CD4-positive, alpha-beta T cell treated with Interleukin-6 at 100 ng/mL for 8 hours (primary cell): ENCODE measurements around the gene BATF2.
"Not testable (repeated sequence)": the region's sequence is repeated elsewhere in the genome, so short reads cannot be mapped to it uniquely, and the experiment has no call there.

ENCODE experiments used
- DNase-seq: peaks from one replicate; pipeline ENCODE4 v3.0.0-alpha.2; 2020; ENCODE audit warnings: mixed read lengths, low spot score

Gene BATF2

GRCh38 chr11:64996710-64997380, at the start of gene BATF2:
Gene BATF2, minus strand, starts transcription at chr11:64996971. Its CDS starts 57 bp downstream, at chr11:64996914.
- no peak for DNase-seq

DNA sequence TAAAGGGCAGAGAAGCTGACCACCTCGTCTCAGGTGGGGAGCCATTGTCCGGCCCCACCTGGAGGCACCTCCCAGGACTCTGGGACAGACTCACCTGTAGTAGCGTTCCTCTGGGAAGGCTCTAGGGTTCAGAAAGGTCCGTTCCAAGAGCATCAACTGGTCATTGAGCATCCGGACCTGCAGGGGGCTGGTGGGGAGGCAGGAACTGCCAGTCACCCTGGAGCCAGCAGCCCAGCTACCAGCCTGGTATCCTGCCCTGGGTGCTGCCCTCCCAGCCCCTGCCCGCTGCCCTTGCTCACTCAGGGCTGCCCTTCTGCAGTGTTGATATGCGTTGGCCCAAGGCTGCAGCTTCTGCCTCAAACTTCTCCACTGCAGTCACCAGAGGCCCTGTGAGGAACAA, 49.0 kb upstream of the BATF2 start:
- DNase-seq, result no peak

GRCh38 chr11:65045061-65045460, 48.3 kb upstream of the BATF2 start:
- DNase-seq, result no peak

DNA sequence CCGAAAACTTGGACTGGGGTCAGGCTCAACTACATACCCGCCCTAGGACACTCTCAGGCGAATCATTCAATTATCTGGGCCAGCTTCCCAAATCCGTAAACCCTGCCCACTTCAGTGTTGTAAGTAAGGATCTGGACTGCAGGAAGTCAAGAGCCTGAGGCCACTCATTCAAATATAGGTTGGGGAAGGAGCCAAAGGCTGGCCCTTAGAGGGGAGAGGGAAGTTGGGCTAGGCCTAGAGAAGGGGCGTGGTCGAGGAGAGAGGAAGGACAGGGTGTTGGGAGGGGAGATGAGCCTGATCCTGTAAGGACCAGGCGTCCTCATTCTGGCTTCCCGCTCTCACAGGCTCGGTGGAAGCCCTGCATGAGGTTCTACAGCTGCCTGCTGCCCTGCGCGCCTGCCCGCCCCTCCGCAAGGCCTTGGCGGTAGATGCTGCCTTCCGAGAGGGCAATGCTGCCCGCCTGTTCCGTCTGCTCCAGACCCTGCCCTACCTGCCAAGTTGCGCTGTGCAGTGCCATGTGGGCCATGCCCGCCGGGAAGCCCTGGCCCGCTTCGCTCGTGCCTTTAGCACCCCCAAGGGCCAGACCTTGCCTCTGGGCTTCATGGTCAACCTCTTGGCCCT, 47.2 kb upstream of the BATF2 start:
- DNase-seq, result no peak

- DNase-seq, result no peak
Observed at GRCh38 chr11:65042891-65043290, 46.1 kb upstream of the BATF2 start.

- peak; percentile 87 for DNase-seq
Observed at GRCh38 chr11:65040847-65041622, 44.3 kb upstream of the BATF2 start, which contains the start of gene SAC3D1. Gene SAC3D1, plus strand, starts transcription at chr11:65041210. Its CDS starts 83 bp downstream, at chr11:65041293.

DNA sequence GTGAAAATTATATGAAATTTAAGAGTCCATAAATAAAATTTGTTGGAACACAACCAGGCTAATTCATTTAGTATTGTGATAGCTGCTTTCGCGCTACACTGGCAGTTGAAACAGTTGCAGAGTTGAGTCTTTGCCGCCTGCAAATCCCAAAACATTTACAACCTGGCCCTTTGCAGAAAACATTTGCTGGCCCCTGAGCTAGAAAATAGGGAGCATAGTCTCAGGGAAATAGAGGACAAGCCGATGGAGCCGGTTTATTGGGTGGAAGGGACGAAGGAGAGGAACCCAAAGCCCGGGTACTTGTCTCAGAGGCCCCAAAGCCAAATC, 43.7 kb upstream of the BATF2 start:
- DNase-seq, result no peak

GRCh38 chr11:65036931-65037330, 40.2 kb upstream of the BATF2 start:
- no peak for DNase-seq

DNA sequence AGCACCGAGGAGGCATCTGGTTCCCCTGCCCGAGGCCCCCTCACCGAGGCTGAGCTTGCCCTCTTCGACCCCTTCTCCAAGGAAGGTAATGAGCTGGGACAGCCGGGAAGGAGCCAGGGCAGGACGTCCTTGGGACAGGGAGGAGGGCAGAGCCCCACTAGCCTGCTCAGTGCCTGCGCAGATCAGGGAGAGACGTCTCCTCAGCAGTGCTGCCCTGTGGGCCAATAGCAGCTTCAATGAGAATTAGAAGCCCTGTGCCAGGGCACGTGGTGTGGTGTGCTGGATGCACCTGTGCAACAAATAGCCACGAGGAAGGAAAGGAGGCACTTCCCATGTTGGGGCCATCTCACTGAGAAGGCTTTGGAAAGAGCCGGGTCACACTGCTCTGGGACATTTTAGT, 38.8 kb upstream of the BATF2 start:
- DNase-seq, result no peak

- no peak for DNase-seq
Observed at GRCh38 chr11:65034423-65034822, 37.7 kb upstream of the BATF2 start.

DNA sequence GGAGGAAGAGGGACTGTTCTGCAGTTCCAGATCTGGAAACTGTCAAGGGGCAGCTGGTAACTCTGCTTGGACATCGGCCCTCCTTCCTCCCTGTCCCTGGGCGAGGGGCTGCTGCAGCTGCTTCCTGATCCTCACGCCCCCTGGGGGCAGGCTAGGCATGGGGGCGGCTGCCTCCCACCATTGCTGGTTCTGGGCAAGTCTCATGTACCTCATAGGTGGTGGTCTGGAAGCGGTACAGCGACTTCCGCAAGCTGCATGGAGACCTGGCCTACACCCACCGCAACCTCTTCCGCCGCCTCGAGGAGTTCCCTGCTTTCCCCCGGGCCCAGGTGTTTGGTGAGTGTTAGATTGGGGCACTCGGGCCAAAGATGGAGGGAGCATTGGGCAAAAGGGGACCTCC, 35.4 kb upstream of the BATF2 start:
- DNase-seq, result no peak

- DNase-seq, result peak; percentile 94
Observed at GRCh38 chr11:65027213-65028067, 30.7 kb upstream of the BATF2 start, which contains the start of gene SNX15. Gene SNX15, plus strand, starts transcription at chr11:65027439. Its CDS starts 99 bp downstream, at chr11:65027538.

DNA sequence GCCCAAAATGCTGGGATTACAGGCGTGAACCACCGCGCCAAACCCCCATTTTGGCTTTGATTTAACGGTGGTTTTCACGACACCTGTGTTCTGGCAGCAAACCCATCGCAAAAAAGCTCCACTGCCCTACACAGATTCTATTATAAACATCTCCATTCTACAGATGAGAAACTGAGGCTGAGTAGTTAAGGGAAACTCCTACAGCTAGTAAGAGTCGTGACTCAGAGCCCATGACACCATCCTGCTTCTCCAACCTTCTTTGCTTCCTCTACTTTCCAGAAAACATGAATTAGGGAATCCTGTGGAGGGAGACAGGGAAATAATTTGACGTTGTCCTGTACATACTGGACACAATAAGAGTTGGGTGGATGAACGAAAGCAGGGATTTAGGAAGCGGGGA, 30.0 kb upstream of the BATF2 start:
- DNase-seq, result no peak

DNA sequence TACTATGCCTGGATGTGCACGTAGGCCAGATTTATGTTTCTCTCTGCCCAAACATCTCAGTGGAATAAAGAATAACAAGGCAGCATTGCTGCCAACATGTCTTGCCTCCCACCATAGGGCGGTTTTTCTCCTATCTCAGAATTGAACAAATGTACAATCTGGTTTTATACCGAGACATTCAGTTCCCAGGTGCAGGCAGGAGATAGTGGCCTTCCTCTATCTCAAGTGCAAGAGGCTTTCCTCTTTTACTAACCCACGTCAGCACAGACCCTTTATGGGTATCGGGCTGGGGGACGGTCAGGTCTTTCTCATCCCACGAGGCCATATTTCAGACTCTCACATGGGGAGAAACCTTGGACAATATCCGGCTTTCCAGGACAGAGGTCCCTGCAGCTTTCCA, 26.7 kb upstream of the BATF2 start:
- not testable (repeated sequence) for DNase-seq

DNA sequence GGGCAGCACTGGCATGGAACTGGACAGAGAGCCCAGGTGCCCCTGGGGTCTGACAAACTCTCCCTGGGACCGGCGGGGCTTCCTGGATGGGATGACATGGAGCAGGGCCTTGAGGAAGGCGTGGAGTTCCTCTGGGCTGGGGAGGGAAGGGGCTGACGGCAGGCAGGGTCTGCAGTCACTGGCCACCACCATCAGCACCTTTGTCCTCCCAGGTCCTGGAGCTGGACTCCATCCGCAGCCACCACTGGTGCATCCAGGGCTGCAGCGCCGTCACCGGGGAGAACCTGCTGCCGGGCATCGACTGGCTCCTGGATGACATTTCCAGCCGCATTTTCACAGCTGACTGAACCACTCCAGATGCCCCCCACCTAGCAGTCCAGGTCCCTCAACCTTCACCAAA, 24.7 kb upstream of the BATF2 start:
- DNase-seq, result no peak

DNA sequence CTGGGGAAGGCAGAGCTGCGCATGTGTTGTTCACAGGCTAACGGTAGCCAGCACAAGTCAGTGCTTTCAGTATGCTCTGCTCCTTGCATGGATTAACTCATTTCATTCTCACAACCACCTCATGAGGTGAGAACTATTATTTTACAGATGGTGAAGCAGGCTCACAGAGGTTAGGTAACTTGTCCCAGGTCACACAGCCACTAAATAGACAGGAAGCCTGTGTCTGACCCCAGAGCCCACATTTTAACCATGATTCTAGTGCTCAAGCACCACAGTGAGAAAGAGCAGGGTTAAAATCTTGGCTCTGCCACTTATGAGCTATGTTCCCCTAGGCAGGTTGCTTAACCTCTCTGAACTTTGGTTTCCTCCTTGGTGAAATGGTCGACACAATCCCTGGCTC, 24.2 kb upstream of the BATF2 start:
- DNase-seq, result no peak

DNA sequence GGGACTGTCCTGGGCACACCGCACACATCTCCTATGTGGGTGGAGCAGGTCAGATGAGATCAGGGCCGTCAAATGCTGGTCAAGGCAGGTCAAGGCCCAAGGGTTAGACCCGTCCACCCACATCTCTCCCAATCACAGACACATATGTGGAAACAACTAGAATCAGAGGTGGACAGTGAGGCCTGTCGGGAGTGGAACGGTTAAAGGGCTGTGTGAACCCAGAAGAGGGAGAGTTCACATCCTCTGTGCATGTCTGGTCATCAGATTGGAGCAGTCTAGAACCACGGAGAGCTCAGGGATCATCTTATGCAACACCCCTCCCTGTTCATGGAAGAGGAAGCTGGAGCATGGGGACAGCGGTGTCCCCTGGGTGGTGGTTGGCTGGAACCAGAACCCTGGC, 23.1 kb upstream of the BATF2 start:
- DNase-seq, result no peak

- no peak for DNase-seq
Observed at GRCh38 chr11:65017937-65018336, 21.2 kb upstream of the BATF2 start.

DNA sequence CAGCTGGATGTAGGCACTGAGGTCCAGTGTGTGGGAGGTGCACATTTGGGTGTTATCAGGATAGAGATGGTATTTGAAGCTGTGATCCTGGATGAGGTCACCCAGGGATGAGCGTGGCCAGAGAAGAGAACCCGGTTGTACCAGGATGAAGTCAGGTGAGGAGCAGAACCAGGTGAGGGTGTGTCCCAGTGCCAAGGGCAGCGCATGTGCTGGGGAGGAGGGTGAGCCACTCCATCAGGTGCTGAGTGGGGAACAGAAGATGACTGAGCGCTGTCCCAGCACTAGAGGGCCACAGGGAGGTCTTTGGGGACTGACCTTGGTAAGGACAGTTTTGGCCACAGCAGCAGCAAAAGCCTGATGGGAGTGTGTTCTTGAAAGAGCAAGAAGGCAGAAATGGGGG, 19.9 kb upstream of the BATF2 start:
- DNase-seq, result no peak

GRCh38 chr11:65014726-65015227, 18.0 kb upstream of the BATF2 start:
- no peak for DNase-seq

GRCh38 chr11:65013888-65014725, 17.3 kb upstream of the BATF2 start, which contains the start of gene ARL2:
Gene ARL2, plus strand, starts transcription at chr11:65014160. Its CDS starts 48 bp downstream, at chr11:65014208.
- peak; percentile 85 for DNase-seq
